Stimulated activated CD8-positive, alpha-beta memory T cell treated with anti-CD3 and anti-CD28 coated beads, Interleukin-7, amount 100 ng/mL, for 48 hours (primary cell): ENCODE results near the gene BRD8.
"Not testable (repeated sequence)": the region's sequence is repeated elsewhere in the genome, so short reads cannot be mapped to it uniquely, and the experiment has no call there.

ENCODE experiments used
- DNase-seq, 2 donors: peaks; one replicate each; pipeline ENCODE4 v3.0.0-alpha.2; 2020; ENCODE audit warnings: low read depth in 1 of 2; ENCODE audit errors: extremely low read depth in 1 of 2

BRD8 gene

DNA sequence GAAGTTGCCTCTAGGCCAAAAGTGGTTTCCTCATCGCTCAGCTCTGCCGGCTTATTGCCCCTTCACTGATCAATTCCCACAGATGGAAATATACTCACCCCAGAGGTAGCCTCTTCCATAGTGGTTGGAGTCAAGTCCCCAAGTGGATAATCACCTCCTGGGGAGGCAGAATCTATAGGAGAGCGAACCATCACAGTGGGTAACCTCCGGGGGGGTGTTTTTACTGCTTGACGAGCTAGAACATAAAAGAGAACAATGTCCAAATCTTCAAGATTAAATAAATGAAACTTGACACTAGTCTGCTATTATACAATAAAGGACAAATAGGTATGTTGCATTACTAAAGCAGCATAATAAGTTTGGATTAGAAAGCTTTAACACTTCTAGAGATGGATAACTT lies 9.3 kb downstream of the BRD8 start:
- no peak for DNase-seq

DNA sequence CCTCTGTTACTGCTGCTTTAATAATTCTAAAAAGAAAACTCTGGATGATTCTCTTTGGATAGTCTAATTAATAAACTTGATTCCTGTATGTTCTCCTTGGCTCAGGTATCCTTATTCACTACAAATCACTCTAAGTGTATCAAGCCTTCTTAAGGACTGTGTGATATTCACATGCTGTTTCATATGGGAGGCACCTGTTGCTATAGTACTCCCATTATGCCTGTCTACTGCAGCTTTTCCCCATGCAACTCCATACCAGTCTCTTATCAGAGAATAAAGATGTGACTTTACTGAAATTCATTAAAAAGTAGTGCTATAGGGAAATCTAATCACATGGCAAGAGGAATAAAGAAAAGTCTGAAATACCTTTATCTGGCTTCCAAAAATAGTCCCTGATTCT lies 14.7 kb downstream of the BRD8 start:
- no peak for DNase-seq

DNA sequence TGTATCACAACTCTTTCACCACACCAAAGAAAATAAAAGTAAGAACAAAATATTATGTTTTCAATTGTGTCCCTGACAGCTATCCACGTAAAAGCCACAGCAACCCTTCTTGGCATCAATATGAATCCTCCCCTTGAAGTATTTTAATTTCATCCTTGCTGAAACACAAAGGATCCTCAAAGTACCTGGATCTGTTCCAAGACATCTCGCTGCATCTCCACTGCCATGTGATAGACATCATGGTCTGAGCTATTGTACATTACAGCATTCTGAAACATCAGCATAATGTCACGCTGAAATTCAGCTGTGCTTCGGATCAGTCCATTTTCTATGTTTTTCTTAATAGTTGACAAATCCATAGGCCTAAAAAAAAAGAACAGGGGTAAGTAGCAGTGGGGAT lies 17.7 kb downstream of the BRD8 start:
- DNase-seq, result no peak

DNA sequence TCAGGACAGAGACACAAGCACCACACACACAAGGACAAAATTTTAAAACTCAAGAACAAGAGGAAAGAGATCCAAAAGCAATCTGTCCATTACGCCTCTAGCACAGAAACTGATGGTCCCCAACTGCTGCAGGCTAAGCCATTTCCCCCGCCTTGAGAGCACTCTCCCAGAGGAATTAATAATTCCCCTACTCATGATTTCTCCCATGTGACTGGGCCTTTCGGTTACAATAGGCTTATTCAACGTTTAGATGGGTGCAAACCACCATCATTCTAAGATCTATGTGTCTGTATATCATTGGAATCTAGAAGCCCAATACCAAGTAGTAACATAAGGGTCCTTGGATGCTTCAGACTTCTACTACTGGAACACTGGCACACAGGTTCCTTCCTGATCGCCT lies 18.8 kb downstream of the BRD8 start:
- no peak for DNase-seq

DNA sequence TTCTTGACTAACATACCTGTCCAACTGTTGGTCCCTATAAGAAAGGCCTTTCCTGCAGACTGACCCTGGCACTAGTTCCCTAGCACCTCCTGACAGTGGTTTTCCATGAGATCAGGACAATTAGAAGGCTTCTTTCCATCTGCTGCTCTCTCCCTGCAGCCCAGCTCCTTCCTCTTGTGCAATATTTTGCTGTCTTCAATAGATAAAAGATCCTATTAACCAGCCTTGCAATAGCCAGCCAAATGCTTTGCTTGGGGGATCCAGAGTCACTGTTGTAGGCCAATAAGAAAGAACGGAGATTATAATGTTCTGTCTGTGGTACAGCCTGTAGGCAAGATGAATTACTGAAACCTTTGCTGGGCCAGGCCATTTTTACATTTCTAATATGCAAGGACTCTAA lies 20.8 kb downstream of the BRD8 start:
- DNase-seq, result no peak

DNA sequence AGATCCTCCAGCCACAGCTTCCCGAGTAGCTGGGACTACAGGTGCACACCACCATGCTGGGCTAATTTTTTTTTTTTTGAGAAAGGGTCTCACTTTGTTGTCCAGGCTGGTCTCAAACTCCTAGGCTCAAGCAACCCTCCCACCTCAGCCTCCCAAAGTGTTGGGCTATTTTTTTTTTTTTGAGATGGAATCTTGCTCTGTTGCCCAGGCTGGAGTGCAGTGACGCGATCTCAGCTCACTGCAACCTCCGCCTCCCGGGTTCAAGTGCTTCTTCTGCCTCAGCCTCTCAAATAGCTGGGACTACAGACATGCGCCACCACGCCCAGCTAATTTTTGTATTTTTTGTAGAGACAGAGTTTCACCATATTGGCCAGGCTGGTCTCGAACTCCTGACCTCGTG lies 22.5 kb downstream of the BRD8 start:
- DNase-seq, result not testable (repeated sequence)

DNA sequence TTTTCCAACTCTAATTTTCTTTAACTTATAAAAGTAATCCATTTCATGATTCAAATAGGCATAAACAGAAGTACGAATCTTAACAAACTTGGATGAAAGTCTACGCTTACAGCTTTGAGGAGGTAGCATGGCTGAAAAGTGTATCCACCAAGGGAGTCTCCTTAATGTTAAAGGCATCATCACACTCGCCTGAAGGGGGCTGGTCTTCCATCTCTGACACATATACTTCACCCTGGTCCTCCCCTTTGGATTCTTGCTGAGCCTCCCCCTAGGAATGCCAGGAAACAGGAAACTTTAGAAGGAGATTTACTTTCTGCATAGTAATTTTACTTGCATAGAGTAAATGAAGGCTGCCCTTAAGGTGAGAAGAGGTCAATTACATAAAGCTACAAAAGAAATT lies 28.9 kb downstream of the BRD8 start:
- no peak for DNase-seq

DNA sequence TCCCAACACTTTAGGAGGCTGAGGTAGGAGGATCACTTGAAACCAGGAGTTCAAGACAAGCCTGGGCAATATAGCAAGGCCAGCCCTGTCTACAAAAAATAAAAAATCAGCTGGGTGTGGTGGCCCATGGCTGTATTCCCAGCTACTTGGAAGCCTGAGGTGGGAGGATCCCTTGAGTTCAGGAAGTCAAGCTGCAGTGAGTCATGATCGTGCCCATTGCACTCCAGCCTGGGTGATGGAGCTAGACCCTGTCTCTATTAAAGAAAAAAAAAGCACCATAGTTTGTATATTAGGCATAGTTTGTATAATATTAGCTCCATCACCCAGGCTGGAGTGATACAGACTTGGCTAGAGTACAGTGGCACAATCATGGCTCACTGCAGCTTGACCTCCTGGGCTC lies 29.6 kb downstream of the BRD8 start:
- no peak for DNase-seq

DNA sequence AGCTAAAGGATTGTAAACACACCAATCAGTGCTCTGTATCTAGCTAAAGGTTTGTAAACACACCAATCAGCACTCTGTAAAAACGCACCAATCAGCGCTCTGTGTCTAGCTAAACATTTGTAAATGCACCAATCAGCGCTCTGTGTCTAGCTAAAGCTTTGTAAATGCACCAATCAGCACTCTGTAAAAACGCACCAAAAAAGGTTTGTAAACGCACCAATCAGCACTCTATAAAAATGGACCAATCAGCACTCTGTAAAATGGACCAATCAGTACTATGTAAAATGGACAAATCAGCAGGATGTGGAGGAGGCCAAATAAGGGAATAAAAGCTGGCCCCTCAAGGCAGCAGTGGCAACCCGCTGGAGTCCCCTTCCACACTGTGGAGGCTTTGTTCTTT lies 34.9 kb downstream of the BRD8 start:
- DNase-seq, result not testable (repeated sequence)

DNA sequence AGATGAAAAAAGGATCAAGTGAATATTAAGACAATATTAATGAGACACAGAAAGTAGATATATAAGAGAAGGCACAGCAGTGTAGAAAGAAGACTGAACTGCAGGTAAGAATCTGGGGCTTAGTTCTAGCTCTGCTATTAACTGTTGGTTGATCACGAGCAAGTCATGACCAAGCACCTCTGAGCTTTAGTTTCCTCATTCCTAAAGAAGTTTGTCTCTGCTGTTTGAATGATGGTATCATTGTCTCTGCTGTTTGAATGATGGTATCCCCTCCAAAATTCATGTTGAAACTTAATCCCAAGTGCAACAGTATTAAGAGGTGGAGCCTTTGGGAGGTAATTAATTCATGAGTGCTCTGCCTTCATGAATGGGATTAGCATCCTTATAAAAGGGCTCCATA lies 36.7 kb downstream of the BRD8 start:
- no peak for DNase-seq

DNA sequence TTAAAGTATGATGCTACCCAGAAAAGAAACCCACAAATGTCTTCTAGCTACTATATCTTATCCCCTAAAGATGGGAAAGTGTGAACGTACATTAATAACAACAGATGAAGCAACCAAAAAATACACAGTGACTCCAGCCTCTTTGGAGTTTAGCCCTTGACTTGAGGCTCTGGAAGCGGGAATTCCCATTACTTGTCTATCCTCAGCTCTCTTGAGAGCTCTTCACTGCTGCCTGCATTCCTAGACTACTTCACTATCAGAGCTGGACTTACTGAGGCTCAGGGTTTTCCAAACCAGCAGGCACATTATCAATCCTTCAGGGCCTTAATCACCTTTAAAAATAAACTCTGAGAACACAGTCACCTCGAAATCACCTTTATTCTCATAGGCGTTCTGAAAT lies 38.2 kb downstream of the BRD8 start:
- DNase-seq, result no peak

DNA sequence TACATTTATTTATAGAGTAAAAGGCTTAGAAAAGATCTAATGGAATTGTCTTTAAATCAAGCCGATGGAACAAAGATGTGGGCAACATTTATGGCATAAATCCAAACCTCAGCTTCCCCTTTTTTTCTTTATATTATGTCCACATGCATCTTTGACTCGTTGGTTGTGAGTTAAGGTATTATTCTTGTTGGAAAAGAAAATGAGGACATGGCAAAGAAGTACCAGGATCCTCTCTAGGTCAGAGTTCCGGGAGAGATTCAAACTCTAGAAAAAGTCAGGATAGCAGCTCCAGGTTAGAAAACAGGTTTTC lies 38.7 kb downstream of the BRD8 start:
- DNase-seq, result no peak

DNA sequence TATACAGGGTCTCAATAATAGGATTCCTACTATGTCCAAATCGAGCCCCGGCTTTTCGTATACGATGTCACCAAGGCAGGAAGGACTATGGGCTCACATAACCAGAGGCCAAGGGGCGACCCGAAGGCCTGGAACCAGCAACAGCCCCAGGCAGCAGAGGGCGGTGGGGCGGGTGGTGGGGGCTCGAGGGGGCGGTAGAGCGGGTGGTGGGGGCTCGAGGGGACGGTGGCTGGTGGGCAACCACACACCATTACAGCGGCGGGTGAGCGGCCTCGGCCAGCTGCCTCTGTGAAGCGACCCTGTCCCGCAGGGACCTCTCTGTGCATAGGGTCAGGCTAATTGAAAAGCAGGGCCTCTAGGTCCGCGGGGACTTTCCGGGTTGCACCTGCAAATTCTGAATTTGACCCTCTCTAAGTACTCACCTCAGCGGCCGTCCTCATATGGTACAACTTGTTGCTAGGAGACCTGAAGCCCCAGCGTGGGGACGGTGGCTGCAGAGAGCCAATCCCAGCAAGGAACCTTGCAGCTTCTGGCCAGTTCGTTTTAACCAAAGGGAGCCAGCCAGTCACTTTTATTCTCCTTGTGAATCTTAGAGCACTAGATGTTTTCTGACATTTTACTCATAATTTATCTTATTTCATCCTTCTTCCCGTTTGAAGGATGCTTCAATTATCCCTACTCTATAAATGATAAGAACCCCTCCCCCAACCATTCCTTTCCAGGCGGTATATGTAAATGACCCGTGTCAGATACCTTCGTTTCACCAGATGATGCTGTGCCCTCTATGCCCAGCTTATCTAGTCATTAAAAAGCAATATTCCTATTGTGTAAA lies 39.3 kb downstream of the BRD8 start, which contains the start of gene NME5:
TSS of gene NME5 (minus strand) at position 480 of the 832 bp plus-strand sequence. CDS start 648 bp downstream, outside the sequence.
- no peak for DNase-seq

DNA sequence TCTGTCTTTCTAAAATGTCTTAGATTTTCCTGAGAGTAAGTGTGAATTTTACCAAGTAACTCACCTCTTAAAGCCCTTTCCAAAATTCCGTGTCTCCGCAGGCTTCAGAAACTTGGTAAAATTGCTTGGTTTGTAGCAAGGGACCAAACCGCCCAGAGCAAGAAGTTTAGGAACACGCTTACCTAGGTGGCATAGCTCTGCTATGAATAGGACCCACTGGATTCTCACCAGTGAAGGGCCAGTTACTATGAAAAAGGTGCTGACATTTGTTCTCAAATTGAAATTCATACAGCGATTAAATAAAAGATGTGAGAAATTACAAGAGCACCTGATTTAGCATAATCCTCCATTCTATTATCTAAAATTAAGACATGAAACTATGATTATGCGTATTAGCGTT lies 45.9 kb downstream of the BRD8 start:
- no peak for DNase-seq

DNA sequence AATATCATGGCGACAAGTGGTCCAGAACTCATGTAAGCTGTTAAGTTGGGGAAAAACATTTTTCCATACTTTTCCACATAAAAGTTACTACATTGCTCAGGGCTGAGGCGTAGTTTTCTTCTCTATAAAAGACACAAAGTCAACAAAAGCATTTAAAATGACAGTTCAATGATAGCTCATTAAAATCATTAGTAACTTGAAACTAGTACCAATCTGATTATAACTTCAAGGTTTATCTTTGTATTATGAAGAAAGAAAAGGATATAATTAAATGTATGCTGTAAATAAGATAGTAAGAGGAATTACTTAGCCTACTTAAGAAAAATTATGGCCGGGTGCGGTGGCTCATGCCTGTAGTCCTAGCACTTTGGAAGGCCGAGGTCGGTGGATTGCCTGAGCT lies 49.1 kb downstream of the BRD8 start:
- DNase-seq, result no peak

DNA sequence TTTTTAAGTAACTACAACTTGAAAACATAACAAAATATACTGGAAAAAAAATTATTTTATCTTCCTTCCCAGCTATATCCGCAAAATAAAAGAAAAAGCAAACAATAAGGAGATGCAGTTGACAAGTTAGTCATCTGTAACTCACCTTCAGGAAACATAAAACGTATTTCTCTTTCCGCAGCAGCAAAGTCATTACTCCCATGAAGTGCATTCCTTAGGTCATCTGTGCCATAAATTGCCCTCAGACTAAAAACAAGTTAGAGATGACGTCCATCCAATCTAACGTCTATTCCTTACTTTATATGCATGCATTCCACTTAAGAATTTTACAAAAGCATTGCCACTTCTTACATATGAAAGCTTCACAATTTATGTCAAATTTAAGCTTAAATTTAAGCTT lies 50.1 kb downstream of the BRD8 start:
- DNase-seq, result no peak

DNA sequence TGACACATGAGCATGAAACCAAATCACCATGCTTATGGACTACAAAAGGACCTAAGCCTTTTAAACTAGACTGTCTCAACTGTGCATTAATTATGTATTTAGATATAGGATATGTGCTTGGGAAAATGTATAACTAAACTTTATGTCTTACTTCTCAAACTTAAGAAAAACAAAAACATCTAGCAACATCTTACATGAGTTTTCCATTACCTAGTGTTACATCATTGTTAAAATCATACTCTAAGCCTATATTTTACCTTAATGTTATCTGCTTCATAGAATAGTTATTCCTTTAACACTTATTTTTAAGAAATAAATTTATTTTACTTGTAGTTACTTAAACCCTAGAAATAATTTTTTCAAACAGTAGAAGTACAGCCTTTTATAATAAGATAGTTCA lies 63.2 kb downstream of the BRD8 start:
- DNase-seq, result no peak

DNA sequence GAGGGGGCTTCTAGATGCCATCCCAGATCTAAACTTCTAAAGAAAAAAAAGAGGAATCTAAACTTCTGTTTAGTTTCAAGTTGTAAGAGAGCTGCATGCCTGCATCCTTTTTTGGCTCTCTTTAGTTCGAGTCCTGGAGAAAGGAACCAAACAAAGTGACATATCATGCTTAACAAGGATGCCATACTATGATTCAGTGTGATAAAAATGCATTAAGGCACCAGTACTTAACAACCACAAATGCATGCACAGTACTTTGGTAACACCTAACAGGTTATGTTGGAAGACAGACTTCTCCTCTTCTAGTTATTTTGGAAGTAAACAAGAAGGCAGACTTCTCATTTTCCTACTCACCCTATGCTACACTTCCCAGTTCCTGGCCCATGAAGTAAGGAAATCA lies 66.5 kb downstream of the BRD8 start:
- no peak for DNase-seq

DNA sequence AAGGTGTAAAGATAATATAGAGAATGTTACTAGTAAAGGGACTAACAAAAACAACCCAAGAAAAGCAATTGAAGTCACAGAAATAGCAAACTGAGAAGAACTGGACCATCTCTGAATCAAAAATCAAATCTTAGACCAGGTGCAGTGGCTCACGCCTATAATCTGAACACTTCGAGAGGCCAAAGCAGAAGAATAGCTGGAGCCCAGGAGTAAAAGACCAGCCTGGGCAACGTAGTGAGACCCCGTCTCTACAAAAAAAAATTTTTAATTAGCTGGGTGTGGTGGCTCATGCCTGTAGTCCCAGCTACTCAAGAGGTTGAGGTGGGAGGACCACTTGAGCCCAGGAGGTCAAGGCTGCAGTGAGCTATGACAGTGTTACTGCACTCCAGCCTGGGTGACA lies 67.2 kb downstream of the BRD8 start:
- no peak for DNase-seq

DNA sequence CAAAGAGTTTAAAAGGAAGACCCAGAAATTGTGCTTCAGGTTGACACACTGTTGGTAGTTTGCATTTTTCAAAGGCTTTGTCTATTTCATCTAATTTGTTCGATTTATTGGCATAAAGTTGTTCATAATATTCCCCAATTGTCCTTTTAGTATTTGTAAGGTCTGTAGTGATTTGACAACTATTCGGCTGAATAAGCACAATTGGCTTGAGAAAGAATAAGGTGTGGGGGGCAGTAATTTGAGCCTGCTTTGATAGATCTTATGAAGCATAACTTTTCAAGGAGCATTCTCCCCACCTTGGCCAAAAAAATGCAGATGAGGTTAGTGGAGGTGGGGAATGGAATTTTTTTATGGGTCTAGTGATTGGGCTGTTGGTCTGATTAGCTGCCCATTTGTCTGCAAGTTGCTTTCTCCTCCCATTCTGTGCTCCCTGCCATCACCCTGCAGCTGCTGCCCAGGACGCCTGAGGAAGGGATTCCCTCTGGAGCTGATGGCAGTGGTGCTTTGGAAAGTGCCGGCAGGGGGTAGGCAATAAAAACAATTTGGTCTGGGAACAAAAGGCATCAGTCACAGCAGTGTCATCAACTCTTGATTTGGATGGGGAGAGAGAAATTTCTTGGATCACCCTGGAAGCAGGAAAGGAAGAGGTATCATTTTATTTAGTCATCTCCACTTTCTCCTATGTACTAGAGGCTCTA lies 68.0 kb downstream of the BRD8 start:
- DNase-seq, result no peak

DNA sequence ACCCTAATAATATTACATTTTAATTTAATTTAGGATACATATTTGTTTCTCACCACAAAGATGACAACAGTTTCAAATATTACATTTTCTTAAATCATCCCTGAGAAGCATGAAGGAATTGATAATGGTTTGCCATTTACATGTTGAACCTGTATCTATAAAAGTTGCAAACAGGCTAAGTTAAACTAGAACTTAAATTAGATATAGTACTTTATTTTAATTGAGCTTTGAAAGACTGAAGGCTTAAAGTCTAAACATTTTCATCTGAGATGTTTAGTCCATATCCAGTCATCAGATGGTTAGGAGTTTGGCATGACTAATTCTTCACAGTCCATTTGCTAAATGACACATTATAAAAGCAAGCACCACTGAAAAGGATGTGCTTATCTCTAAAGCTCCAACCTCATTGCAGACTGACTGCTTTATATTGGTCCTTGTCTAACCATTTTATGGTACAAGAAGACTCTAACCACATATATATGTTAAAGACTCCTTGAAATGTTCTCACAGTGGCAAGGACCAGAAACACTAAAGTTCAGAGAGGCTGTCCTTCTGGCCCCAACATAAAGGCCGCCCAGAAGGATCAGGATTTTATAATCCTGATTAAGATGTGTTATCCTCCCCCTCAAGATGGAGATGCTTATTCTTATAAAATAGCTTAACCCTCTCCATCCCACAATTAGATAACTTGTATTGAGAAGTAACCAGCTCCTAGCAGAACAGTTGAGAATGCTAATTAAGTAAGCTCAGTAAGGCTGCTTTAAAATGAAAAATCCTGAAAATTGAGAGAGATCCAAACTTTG lies 68.8 kb downstream of the BRD8 start:
- no peak for DNase-seq

DNA sequence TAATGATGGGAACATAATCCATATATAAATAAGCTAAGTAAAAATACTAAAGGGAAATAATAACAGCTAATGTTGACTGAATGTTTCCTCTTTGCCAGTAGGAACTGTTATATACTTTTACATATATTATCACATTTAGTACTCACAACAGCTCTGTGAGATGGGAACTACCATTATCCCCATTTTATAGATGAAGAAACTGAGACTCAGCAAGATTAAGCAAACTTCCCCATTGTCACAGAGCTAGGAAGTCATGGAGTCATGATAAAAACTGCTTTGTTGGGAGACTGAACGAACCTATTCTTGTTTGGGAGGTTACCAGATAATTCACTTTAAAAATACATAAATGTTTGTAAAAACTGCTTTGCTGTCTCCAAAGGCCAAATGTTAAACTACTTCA lies 71.2 kb downstream of the BRD8 start:
- DNase-seq, result no peak
